ENCODE data around the gene PLCH1. TPM values are rescaled to one million over a fixed set of nuclear protein-coding genes. Genes with fewer than 3 reads are reported as not detected.

The PLCH1 gene
- total RNA-seq, 1 experiment from 2014 or later = 3.1 TPM

- no peaks in the 10 kb centered on the region for H3K9me3 ChIP-seq (ENCODE audit: low read depth, low read length, poor library complexity, severe bottlenecking)
- H3K27ac ChIP-seq (ENCODE audit: low read depth, low read length, poor library complexity, severe bottlenecking) = no peak overlapping the region
- TF ChIP-seq CTCF (conservative IDR thresholded peaks at IDR 0.05; ENCODE audit: low read depth, low read length) (peak; percentile 39), EZH2 (IDR thresholded peaks at IDR 0.05; ENCODE audit: borderline replicate concordance, low read depth, low read length, poor library complexity, severe bottlenecking) (no peak)
- no TSS peak for BruUV-seq (replicated peaks)
- no peak overlapping the region for H3K4me3 ChIP-seq (ENCODE audit: low read depth, low read length, poor library complexity, severe bottlenecking)
- no peaks in the 10 kb centered on the region for H3K4me1 ChIP-seq (ENCODE audit: insufficient read depth, low read length, poor library complexity, severe bottlenecking)
- CTCF ChIA-PET = interaction anchor here (0.7 to 1.0 kb wide), 2 partner anchors 26 to 345 kb away, joined by 4 read pairs; no protein-coding TSS in a partner anchor
- POLR2A ChIA-PET (ENCODE audit: low non-redundant PET) = no interaction called here
- no peaks in the 10 kb centered on the region for H3K27me3 ChIP-seq (replicated peaks; ENCODE audit: insufficient read depth, low read depth, low read length, poor library complexity)
- no peaks in the 10 kb centered on the region for H3K36me3 ChIP-seq (ENCODE audit: insufficient read depth, low read length, poor library complexity, severe bottlenecking)
- DNase-seq (ENCODE audit: low spot score) = peak; percentile 44
- intact Hi-C loops (cut with micrococcal nuclease; ENCODE audit: unreplicated experiment) = no loop called here
These were observed 388.1 kb downstream of the PLCH1 start for GRCh38 chr3:155356594-155357370.

GRCh38 chr3:155354658-155355057 is 390.2 kb downstream of the PLCH1 start:
- no peaks in the 10 kb centered on the region for H3K27me3 ChIP-seq (replicated peaks; ENCODE audit: insufficient read depth, low read depth, low read length, poor library complexity)
- TF ChIP-seq CTCF (conservative IDR thresholded peaks at IDR 0.05; ENCODE audit: low read depth, low read length) (no peak), EZH2 (IDR thresholded peaks at IDR 0.05; ENCODE audit: borderline replicate concordance, low read depth, low read length, poor library complexity, severe bottlenecking) (no peak)
- POLR2A ChIA-PET (ENCODE audit: low non-redundant PET) = no interaction called here
- H3K27ac ChIP-seq (ENCODE audit: low read depth, low read length, poor library complexity, severe bottlenecking) = no peak overlapping the region
- H3K36me3 ChIP-seq (ENCODE audit: insufficient read depth, low read length, poor library complexity, severe bottlenecking) = no peaks in the 10 kb centered on the region
- BruUV-seq (replicated peaks) = no TSS peak
- intact Hi-C loops (cut with micrococcal nuclease; ENCODE audit: unreplicated experiment) = loop anchor here (5.0 kb wide), 1 partner anchor 508 kb away; no protein-coding TSS in a partner anchor
- no peaks in the 10 kb centered on the region for H3K9me3 ChIP-seq (ENCODE audit: low read depth, low read length, poor library complexity, severe bottlenecking)
- CTCF ChIA-PET = no interaction called here
- H3K4me1 ChIP-seq (ENCODE audit: insufficient read depth, low read length, poor library complexity, severe bottlenecking) = no peaks in the 10 kb centered on the region
- DNase-seq (ENCODE audit: low spot score) = no peak
- no peak overlapping the region for H3K4me3 ChIP-seq (ENCODE audit: low read depth, low read length, poor library complexity, severe bottlenecking)

GRCh38 chr3:155352900-155353490 is 391.9 kb downstream of the PLCH1 start:
- ChIA-PET POLR2A (ENCODE audit: low non-redundant PET) (no interaction called here), CTCF (interaction anchor here (2.5 kb wide), 1 partner anchor 349 kb away, joined by 16 read pairs; no protein-coding TSS in a partner anchor)

More at GRCh38 chr3:155352900-155353490, 391.9 kb downstream of the PLCH1 start:
- H3K36me3 ChIP-seq (ENCODE audit: insufficient read depth, low read length, poor library complexity, severe bottlenecking) = no peaks in the 10 kb centered on the region
- no TSS peak for BruUV-seq (replicated peaks)
- H3K4me1 ChIP-seq (ENCODE audit: insufficient read depth, low read length, poor library complexity, severe bottlenecking) = no peaks in the 10 kb centered on the region
- TF ChIP-seq CTCF (conservative IDR thresholded peaks at IDR 0.05; ENCODE audit: low read depth, low read length) (peak; percentile 65), EZH2 (IDR thresholded peaks at IDR 0.05; ENCODE audit: borderline replicate concordance, low read depth, low read length, poor library complexity, severe bottlenecking) (no peak)
- peak; percentile 70 for DNase-seq (ENCODE audit: low spot score)
- no peaks in the 10 kb centered on the region for H3K9me3 ChIP-seq (ENCODE audit: low read depth, low read length, poor library complexity, severe bottlenecking)
- no peak overlapping the region for H3K27ac ChIP-seq (ENCODE audit: low read depth, low read length, poor library complexity, severe bottlenecking)
- no peak overlapping the region for H3K4me3 ChIP-seq (ENCODE audit: low read depth, low read length, poor library complexity, severe bottlenecking)
- intact Hi-C loops (cut with micrococcal nuclease; ENCODE audit: unreplicated experiment) = loop anchor here (1.0 to 5.0 kb wide), 3 partner anchors 29 to 509 kb away; no protein-coding TSS in a partner anchor
- no peaks in the 10 kb centered on the region for H3K27me3 ChIP-seq (replicated peaks; ENCODE audit: insufficient read depth, low read depth, low read length, poor library complexity)

Measured in A673 (cell line).